Measurements from ENCODE around the gene ZNF526.

The ZNF526 gene

GRCh38 chr19:42219812-42220750 is at the start of gene ZNF526:
Gene ZNF526, plus strand, starts transcription at chr19:42220312. Its CDS starts 4,092 bp downstream, at chr19:42224404.
- peak; percentile 94 for DNase-seq

- DNase-seq: no peak
Observed at GRCh38 chr19:42170715-42171114, 49.4 kb upstream of the ZNF526 start.

GRCh38 chr19:42172261-42172660 is 47.9 kb upstream of the ZNF526 start:
- DNase-seq: no peak

- DNase-seq: no peak
Observed at GRCh38 chr19:42173695-42174094, 46.4 kb upstream of the ZNF526 start.

- DNase-seq: no peak
Observed at GRCh38 chr19:42174188-42174587, 45.9 kb upstream of the ZNF526 start.

GRCh38 chr19:42174958-42175734 is 45.0 kb upstream of the ZNF526 start:
- no peak for DNase-seq

GRCh38 chr19:42175952-42176648 is 44.0 kb upstream of the ZNF526 start:
- no peak for DNase-seq

- DNase-seq: no peak
Observed at GRCh38 chr19:42176649-42176989, 43.5 kb upstream of the ZNF526 start.

GRCh38 chr19:42176990-42177685 is 43.0 kb upstream of the ZNF526 start:
- DNase-seq: peak; percentile 66

GRCh38 chr19:42177686-42178019 is 42.5 kb upstream of the ZNF526 start:
- DNase-seq: no peak

- DNase-seq: no peak
Observed at GRCh38 chr19:42178791-42179674, 41.1 kb upstream of the ZNF526 start.

- DNase-seq: peak; percentile 54
Observed at GRCh38 chr19:42184401-42184861, 35.7 kb upstream of the ZNF526 start.

GRCh38 chr19:42185277-42185676 is 34.8 kb upstream of the ZNF526 start:
- no peak for DNase-seq

- no peak for DNase-seq
Observed at GRCh38 chr19:42188665-42189064, 31.4 kb upstream of the ZNF526 start.

- DNase-seq: no peak
Observed at GRCh38 chr19:42189133-42189532, 31.0 kb upstream of the ZNF526 start.

- DNase-seq: no peak
Observed at GRCh38 chr19:42191330-42191729, 28.8 kb upstream of the ZNF526 start.

- DNase-seq: no peak
Observed at GRCh38 chr19:42191855-42192254, 28.3 kb upstream of the ZNF526 start.

GRCh38 chr19:42193294-42193693 is 26.8 kb upstream of the ZNF526 start:
- DNase-seq: no peak

GRCh38 chr19:42193706-42194105 is 26.4 kb upstream of the ZNF526 start:
- DNase-seq: no peak

GRCh38 chr19:42196011-42197001 is 23.8 kb upstream of the ZNF526 start:
- DNase-seq: no peak

Data from activated CD4-positive, alpha-beta T cell treated with anti-CD3 and anti-CD28 coated beads for 1 hour (primary cell).